Measurements from ENCODE around the gene ALG1.

GRCh38 chr16:5060073-5060641 is 11.5 kb upstream of the ALG1 start:
- TF ChIP-seq, protein P1, sequence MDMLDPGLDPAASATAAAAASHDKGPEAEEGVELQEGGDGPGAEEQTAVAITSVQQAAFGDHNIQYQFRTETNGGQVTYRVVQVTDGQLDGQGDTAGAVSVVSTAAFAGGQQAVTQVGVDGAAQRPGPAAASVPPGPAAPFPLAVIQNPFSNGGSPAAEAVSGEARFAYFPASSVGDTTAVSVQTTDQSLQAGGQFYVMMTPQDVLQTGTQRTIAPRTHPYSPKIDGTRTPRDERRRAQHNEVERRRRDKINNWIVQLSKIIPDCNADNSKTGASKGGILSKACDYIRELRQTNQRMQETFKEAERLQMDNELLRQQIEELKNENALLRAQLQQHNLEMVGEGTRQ (IDR thresholded peaks at IDR 0.05): no peak
- TF ChIP-seq, protein P2, sequence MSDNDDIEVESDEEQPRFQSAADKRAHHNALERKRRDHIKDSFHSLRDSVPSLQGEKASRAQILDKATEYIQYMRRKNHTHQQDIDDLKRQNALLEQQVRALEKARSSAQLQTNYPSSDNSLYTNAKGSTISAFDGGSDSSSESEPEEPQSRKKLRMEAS (IDR thresholded peaks at IDR 0.05): no peak
- TF ChIP-seq, protein P3, sequence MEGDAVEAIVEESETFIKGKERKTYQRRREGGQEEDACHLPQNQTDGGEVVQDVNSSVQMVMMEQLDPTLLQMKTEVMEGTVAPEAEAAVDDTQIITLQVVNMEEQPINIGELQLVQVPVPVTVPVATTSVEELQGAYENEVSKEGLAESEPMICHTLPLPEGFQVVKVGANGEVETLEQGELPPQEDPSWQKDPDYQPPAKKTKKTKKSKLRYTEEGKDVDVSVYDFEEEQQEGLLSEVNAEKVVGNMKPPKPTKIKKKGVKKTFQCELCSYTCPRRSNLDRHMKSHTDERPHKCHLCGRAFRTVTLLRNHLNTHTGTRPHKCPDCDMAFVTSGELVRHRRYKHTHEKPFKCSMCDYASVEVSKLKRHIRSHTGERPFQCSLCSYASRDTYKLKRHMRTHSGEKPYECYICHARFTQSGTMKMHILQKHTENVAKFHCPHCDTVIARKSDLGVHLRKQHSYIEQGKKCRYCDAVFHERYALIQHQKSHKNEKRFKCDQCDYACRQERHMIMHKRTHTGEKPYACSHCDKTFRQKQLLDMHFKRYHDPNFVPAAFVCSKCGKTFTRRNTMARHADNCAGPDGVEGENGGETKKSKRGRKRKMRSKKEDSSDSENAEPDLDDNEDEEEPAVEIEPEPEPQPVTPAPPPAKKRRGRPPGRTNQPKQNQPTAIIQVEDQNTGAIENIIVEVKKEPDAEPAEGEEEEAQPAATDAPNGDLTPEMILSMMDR (IDR thresholded peaks at IDR 0.05): no peak
- TF ChIP-seq SREBF2 (IDR thresholded peaks at IDR 0.05): no peak
- TF ChIP-seq MYC (IDR thresholded peaks at IDR 0.05; ENCODE audit: borderline replicate concordance, low read length): no peak
- no peak for TF ChIP-seq RAD21 (conservative IDR thresholded peaks at IDR 0.05 in 1 of 2, IDR thresholded peaks at IDR 0.05 in 1 of 2)
